ENCODE data around the gene DOCK4.

The DOCK4 gene

GRCh38 chr7:111980725-111981124 lies 225.5 kb downstream of the DOCK4 start:
- no peak overlapping the region for H3K27ac ChIP-seq
- TF ChIP-seq CTCF (conservative IDR thresholded peaks at IDR 0.05): no peak
- no peak for TF ChIP-seq ZFX (IDR thresholded peaks at IDR 0.05)

- H3K27ac ChIP-seq: no peak overlapping the region
- TF ChIP-seq CTCF (conservative IDR thresholded peaks at IDR 0.05) (no peak), ZFX (IDR thresholded peaks at IDR 0.05) (no peak)
Observed at GRCh38 chr7:111975346-111975745, 230.9 kb downstream of the DOCK4 start.

- no peak overlapping the region for H3K27ac ChIP-seq
- TF ChIP-seq CTCF (conservative IDR thresholded peaks at IDR 0.05) (no peak), ZFX (IDR thresholded peaks at IDR 0.05) (no peak)
Observed at GRCh38 chr7:111960984-111961383, 245.2 kb downstream of the DOCK4 start.

GRCh38 chr7:111958896-111959295 lies 247.3 kb downstream of the DOCK4 start:
- H3K27ac ChIP-seq: no peak overlapping the region
- TF ChIP-seq ZFX (IDR thresholded peaks at IDR 0.05) (no peak), CTCF (conservative IDR thresholded peaks at IDR 0.05) (no peak)

- TF ChIP-seq CTCF (conservative IDR thresholded peaks at IDR 0.05): no peak
- no peak for TF ChIP-seq ZFX (IDR thresholded peaks at IDR 0.05)
- H3K27ac ChIP-seq: no peak overlapping the region
Observed at GRCh38 chr7:111958431-111958830, 247.8 kb downstream of the DOCK4 start.

- H3K27ac ChIP-seq: no peak overlapping the region
- TF ChIP-seq CTCF (conservative IDR thresholded peaks at IDR 0.05) (no peak), ZFX (IDR thresholded peaks at IDR 0.05) (no peak)
Observed at GRCh38 chr7:111955616-111956015, 250.6 kb downstream of the DOCK4 start.

- no peak overlapping the region for H3K27ac ChIP-seq
Observed at GRCh38 chr7:111954474-111955381, 251.5 kb downstream of the DOCK4 start.

More at GRCh38 chr7:111954474-111955381, 251.5 kb downstream of the DOCK4 start:
- TF ChIP-seq CTCF (conservative IDR thresholded peaks at IDR 0.05) (no peak), ZFX (IDR thresholded peaks at IDR 0.05) (no peak)

Measured in C4-2B (cell line).